GM10847 (cell line): ENCODE results near the gene PLSCR4.

ENCODE experiments used
- POLR2A ChIP-seq: IDR thresholded peaks from 2 replicates; pipeline ENCODE4 v1.6.1; 2011; ENCODE audit not compliant: insufficient read length; ENCODE audit errors: extremely low read depth

PLSCR4 gene, protein sequence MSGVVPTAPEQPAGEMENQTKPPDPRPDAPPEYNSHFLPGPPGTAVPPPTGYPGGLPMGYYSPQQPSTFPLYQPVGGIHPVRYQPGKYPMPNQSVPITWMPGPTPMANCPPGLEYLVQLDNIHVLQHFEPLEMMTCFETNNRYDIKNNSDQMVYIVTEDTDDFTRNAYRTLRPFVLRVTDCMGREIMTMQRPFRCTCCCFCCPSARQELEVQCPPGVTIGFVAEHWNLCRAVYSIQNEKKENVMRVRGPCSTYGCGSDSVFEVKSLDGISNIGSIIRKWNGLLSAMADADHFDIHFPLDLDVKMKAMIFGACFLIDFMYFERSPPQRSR

DNA sequence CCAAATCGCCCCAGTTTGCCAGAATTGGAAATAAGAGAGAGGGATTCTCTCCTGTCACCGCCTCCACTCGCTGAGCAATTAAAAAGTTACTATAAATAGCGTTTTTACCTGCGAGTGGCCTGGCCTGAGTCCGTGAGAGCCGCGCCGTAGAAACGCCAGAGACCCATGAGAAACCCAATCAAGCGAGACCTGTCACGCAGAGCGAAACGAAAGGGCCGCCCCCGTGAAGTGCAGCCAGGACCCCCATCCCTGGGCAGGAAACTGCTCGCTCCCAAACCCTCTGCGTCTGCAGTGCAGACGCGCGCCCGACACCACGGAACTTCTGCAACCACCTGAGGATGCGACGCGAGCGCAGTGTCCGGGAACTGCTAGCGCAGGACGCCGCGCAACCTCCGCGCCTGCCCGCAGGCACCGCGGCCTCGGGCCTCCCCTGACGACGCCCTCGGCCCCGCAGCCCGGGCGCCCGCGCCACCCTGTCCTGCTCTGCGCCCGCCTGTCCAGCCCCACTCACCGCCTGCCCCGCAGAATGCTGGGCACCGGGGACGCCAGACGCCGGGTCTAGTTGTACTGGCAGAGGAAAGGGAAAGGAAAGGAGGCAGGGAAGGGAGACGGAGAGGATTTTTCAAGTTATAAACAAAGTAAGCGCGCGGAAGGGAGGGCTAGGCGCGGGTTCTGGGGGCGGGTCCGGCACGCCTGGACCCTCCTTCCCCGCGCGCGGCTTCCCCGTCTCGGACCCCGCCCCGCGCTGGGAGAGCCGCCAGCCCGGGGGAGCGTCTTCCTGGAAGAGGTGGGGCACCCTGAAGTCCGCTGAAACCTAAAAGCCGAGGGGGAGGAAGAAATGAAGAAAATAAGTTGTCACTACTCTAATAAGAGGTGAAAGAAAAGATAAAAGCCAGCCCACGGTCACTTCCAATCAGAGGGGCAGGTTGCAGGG, at the start of gene PLSCR4:
Gene PLSCR4, minus strand, starts transcription at position 657 of the 934 bp plus-strand sequence. CDS start 29,034 bp downstream, outside the sequence.
- TF ChIP-seq POLR2A, result no peak

- no peak for TF ChIP-seq POLR2A
These were observed 33.0 kb upstream of the PLSCR4 start for GRCh38 chr3:146283781-146284445.

- no peak for TF ChIP-seq POLR2A
These were observed 30.0 kb upstream of the PLSCR4 start for GRCh38 chr3:146280864-146281263.

DNA sequence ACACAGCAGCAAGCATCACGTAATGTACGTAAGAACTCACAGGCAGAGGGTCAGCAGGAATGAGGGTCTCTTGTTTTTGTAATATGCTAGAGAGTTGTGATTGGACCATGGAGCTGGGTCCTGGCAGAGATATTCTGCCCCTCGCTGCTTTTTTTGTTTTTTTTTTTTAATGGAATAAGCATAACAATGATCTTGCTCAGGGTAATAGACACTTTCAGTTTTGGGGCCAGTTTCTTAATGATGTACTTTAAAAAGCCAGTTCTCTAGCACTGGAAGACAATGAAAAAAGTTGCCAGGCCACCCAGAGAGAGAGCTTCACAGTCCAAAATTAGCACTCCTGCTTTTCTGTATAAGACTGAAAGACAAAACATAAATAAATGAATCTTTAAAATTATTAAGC, 29.0 kb upstream of the PLSCR4 start:
- no peak for TF ChIP-seq POLR2A

DNA sequence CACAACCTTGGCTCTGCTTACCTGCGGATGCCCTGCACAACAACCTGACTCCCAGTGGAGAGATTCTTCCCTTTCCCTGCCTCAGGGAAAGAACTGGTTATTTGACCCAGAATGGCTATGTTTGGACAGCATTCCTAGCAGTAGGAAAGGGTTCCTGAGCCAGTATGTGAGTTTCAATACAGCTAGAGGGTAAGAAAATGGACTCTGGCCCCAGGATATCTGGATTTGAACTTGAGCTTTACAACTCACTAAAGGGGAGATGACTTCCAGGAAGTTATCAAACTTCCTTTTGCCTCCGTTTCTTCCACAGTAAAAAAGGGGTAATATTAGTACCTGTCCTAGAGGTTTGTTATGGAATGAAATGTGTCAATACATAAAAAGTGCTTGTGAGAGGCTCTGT, 28.1 kb upstream of the PLSCR4 start:
- TF ChIP-seq POLR2A, result no peak

- TF ChIP-seq POLR2A, result no peak
These were observed 27.2 kb upstream of the PLSCR4 start for GRCh38 chr3:146277953-146278631.

DNA sequence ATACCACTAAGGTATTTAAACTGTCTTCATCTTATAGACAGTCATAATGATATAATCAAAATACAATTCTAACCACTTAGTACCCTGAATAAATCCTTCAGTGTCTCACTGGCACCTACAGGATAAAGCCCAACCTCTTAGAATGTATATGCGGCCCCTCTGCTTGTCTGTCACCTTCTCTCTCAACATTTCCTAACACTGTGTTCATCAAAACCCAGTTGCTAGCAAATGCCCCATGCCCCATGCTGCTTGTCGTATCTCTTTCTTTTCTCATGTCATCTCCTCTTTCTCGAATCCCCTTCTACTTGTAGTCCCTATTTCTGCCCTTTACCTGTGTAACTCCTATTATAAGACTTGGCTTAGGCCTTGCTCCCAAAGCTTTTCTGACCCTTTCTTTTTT, 24.6 kb upstream of the PLSCR4 start:
- TF ChIP-seq POLR2A, result no peak

- no peak for TF ChIP-seq POLR2A
These were observed 23.9 kb upstream of the PLSCR4 start for GRCh38 chr3:146274833-146275232.

DNA sequence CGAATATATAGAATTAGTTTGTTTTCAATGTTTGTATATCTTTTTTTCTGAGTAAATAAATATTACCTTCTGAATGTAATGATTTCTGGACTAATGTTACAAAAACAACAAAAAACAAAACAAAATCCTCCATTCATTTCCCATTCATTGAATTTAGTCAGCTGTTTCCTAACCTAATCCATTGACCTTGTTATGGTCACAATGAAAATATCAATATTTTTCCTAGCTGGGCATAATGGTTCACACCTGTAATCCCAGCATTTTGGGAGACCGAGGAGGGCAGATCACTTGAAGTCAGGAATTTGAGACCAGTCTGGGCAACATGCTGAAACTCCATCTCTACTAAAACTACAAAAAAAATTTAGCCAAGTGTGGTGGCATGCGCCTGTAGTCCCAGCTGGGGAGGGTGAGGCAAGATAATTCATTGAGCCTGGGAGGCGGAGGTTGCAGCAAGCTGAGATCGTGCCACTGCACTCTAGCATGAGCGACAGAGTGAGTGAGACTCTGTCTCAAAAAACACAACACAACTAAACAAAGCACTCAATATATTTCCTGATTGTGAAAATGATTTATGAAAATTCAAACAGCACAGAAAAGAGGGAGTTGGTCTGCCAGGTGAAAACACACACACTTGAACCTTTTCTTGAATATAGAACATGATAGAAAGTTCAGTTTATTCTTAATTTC, 23.0 kb upstream of the PLSCR4 start:
- no peak for TF ChIP-seq POLR2A

- TF ChIP-seq POLR2A, result no peak
These were observed 20.3 kb upstream of the PLSCR4 start for GRCh38 chr3:146271180-146271579.

GRCh38 chr3:146269271-146269670, 18.4 kb upstream of the PLSCR4 start:
- no peak for TF ChIP-seq POLR2A

DNA sequence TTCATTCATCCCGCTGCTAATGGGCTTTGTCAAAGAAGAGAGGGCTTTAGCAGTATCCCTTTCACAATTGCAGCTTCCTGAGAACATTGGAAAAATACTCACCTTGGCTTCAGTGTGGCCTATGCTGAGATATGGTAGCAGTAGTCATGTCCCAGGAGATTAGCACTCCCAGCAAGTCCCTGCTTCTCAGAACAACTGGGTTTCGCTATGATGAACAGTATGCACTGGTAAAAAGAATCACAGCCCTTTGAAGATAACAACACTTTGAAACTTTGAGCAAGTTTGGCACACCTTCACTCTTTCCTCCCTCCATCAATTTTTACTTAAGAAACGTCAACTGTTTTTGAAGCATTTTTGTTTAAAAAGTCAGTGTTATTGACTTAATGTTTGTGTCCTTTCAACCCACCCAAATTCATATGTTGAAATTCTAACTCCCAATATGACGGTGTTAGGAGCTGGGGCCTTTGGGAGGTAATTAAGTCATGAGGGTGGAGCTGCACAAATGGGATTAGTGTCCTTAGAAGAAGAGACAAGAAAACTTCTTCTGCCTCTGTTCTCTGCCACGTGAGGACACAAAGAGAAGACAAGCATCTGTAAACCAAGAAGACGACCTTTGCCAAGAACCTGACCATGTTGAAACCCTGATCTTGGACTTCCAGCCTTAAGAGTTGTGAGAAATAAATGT, 17.8 kb upstream of the PLSCR4 start:
- TF ChIP-seq POLR2A, result no peak

GRCh38 chr3:146265720-146266119, 14.8 kb upstream of the PLSCR4 start:
- no peak for TF ChIP-seq POLR2A

DNA sequence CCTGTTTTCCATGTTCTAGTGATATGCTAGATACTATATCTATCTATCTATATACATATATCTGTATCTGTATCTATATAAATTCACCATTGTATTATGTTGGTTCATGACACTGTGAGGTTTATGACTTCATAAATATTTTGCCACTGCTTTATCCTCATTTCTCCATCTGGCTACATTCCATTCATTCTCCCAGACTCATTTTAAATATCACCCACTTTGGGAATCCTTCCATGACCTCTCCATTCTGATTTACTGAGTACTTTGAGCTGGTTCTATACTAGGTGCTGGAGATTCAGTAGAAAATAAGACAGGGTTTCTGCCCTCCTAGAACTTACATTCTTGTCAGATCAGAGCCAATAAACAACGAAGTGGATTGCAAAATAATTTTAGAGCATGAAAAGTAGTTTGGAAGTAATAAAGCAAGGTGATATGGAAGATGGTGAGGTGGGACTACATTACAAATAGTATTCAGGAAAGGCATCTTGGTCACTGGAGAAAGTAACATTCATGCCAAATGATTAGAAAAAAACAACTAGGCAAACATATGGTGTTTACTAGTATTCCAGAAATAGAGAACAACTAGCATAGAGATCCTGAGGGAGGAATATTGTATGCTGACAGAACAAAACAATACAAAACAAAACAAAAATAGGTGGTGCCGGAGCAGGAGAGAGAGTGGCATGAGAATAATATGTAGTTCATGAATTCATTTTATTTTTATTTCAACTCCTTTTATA, 11.6 kb upstream of the PLSCR4 start:
- no peak for TF ChIP-seq POLR2A
